NCI-H2196 (cell line): Measurements from ENCODE around the gene RDH11.

ENCODE experiments used
- DNase-seq: peaks from one replicate; lab custom pipeline; 2025; ENCODE audit not compliant: unreplicated experiment; lab: John Stamatoyannopoulos, UW

Gene RDH11

GRCh38 chr14:67650694-67651093, 44.9 kb downstream of the RDH11 start:
- DNase-seq, result no peak

GRCh38 chr14:67650151-67650550, 45.4 kb downstream of the RDH11 start:
- DNase-seq, result no peak

- no peak for DNase-seq
These were observed 49.4 kb downstream of the RDH11 start for GRCh38 chr14:67646131-67646530.

GRCh38 chr14:67645414-67645813, 50.1 kb downstream of the RDH11 start:
- no peak for DNase-seq

DNA sequence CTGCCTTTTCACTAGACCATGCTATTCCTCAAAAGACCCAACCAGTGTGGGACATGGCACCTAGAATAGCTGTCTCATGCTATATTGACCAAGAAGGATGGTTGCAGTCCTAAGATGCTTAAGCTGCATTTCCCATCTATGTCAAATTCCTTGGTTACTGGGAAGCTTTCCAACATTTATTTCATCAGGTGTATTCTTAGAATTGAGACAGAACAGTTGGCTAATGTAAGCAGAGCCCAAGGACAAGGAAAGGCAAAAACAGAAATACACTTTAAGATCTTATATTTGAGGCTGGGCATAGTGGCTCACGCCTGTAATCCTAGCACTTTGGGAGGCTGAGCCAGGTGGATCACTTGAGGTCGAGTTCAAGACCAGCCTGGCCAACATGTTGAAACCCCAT, 51.1 kb downstream of the RDH11 start:
- DNase-seq, result no peak

DNA sequence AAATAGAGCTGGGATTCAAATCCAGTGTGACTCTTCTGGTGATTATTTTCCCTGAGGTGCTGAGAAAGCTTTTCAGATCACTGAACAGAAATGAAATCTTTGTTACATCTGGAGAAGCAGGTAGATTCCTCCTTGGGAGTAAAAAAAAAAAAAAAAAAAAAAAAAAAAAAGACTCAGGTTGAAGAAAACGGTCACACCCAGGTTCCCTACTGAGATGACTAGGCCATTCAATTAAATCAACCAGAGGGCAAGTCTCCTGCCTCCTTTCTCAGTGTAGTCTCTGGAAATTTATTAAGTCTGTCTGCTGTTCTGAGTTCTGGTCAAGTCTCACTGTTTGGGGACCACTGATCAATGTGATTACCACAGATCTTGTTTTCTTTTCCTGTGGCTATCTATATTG, 51.9 kb downstream of the RDH11 start:
- DNase-seq, result no peak

- no peak for DNase-seq
These were observed 53.4 kb downstream of the RDH11 start for GRCh38 chr14:67641902-67642749.

DNA sequence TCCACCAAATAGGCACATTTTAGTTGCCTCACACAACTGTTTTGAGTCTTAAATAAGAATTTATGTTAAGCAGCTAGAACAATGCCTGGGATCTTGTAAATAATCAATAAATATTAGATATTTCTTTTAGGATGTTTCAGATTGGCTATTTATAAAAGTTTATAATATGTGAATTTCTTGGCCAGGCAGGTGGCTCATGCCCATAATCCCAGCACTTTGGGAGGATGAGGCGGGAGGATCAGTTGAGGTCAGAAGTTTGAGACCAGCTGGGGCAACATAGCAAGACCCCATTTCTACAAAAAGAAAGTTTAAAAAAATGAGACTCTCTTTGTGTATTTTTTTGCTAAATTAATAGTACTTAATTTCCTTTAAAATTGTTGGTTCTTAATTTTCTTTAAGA, 54.1 kb downstream of the RDH11 start:
- DNase-seq, result no peak

DNA sequence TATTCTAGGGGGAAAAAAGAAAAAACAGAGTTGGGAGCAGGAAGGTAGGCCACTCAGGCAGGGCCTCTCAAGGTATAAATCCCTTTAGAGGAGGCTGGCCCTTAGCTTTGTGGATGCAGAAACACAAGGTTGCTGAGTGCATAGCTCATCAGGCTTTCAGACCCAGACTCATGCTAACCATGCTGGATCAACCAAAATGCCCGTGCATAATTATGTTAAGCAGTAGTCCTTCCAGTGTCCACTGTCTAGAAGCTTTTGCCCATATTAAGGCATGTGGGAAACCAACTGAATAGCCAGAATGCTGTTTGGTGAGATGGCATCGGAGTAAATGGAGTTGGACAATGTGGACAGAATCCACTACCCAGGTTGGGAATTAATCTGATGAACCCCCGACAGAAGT, 56.9 kb downstream of the RDH11 start:
- no peak for DNase-seq

GRCh38 chr14:67636361-67636919, 59.1 kb downstream of the RDH11 start:
- peak; percentile 64 for DNase-seq

DNA sequence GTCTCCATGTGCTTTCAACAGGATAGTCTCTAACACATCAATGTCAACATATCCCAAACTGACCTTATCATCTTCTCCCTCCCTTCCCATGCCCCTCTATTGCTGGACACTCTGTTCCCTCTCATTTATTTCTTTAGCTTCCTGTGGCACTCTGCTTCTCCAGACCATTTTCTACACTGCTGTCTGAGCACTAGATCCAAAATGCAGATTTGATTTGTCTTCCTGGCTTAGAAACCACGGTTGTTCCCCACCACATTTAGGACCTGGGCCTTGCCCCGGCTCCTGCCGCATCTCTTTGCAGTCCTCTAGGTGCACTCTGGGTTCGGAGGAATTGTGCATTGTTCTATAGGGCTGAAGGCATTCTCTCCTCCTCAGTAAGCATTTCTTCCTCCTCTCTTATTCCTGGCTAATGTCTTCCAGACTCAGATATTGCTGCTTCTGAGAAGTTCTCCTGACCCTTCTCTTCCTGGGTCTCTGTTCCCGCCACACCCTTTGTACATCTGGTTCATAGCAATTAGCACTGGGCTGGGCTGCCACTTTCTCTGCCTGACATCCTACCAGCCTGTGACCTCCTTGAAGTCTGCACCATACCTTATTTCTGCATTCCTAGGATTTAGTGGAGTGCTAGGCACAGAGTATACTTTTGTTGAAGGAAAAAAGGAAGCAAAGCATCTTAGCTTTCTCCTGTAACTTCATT, 62.0 kb downstream of the RDH11 start:
- DNase-seq, result no peak

DNA sequence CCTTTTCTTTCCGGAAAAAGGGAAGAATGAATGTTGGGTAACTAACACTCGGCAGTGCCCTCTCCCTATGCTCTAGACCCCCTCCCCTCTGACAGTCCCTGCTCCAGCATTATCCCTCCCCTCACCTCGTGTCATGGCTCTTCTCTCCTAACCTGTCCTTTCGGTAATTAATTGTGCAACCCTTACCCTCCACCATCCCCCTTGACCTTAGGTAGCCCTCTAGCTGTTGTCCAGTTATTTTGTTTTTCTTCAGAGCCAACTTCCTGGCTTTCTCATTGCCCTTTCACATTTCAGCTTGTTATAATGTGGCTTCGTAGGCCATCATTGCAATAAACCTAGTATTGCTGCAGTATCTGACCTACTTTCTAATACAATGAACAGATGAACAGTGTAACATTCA, 64.6 kb downstream of the RDH11 start:
- DNase-seq, result no peak

- DNase-seq, result no peak
These were observed 65.4 kb downstream of the RDH11 start for GRCh38 chr14:67630186-67630585.

- no peak for DNase-seq
These were observed 68.0 kb downstream of the RDH11 start for GRCh38 chr14:67627519-67627918.
